Hippocampal formation (tissue), 2 donors: Measurements from ENCODE around the gene DDX42.

Source experiments
- DNase-seq, 2 donors: peaks; one replicate each; lab custom pipeline; 2025; lab: John Stamatoyannopoulos, UW

DDX42 gene

GRCh38 chr17:63775420-63775819 lies 1.4 kb downstream of the DDX42 start:
- no peak for DNase-seq

GRCh38 chr17:63780507-63780906 lies 6.5 kb downstream of the DDX42 start:
- DNase-seq, result no peak

GRCh38 chr17:63780928-63781327 lies 7.0 kb downstream of the DDX42 start:
- no peak for DNase-seq

GRCh38 chr17:63783522-63783921 lies 9.6 kb downstream of the DDX42 start:
- DNase-seq, result no peak

- DNase-seq, result no peak
Measured at GRCh38 chr17:63785556-63785955, 11.6 kb downstream of the DDX42 start.

- no peak for DNase-seq
Measured at GRCh38 chr17:63786117-63786516, 12.1 kb downstream of the DDX42 start.

GRCh38 chr17:63786971-63787711 lies 13.2 kb downstream of the DDX42 start:
- DNase-seq, result no peak

- no peak for DNase-seq
Measured at GRCh38 chr17:63790057-63790456, 16.1 kb downstream of the DDX42 start.

GRCh38 chr17:63792055-63792729 lies 18.2 kb downstream of the DDX42 start:
- DNase-seq, result no peak

- DNase-seq, result peak in 1 of 2 donors; percentile 10
Measured at GRCh38 chr17:63796375-63796774, 22.4 kb downstream of the DDX42 start.

- peak in 1 of 2 donors; percentile 1 for DNase-seq
Measured at GRCh38 chr17:63798572-63799106, 24.7 kb downstream of the DDX42 start.

- DNase-seq, result no peak
Measured at GRCh38 chr17:63800783-63801182, 26.8 kb downstream of the DDX42 start.

GRCh38 chr17:63804328-63804727 lies 30.4 kb downstream of the DDX42 start:
- no peak for DNase-seq

GRCh38 chr17:63805591-63805990 lies 31.6 kb downstream of the DDX42 start:
- no peak for DNase-seq

GRCh38 chr17:63809970-63810369 lies 36.0 kb downstream of the DDX42 start:
- DNase-seq, result no peak

- no peak for DNase-seq
Measured at GRCh38 chr17:63816123-63816522, 42.2 kb downstream of the DDX42 start.

GRCh38 chr17:63816669-63817068 lies 42.7 kb downstream of the DDX42 start:
- no peak for DNase-seq

- no peak for DNase-seq
Measured at GRCh38 chr17:63817736-63818385, 43.9 kb downstream of the DDX42 start.

GRCh38 chr17:63819131-63819530 lies 45.2 kb downstream of the DDX42 start:
- DNase-seq, result no peak

- no peak for DNase-seq
Measured at GRCh38 chr17:63819585-63820537, 45.9 kb downstream of the DDX42 start.

GRCh38 chr17:63820963-63821561 lies 47.1 kb downstream of the DDX42 start:
- no peak for DNase-seq
